Stromal cell of bone marrow (primary cell): Measurements from ENCODE around the gene ZNF346.

Experiments
- DNase-seq: peaks from one replicate; pipeline ENCODE4 v3.0.0-alpha.2; 2012; ENCODE audit warnings: low read depth

ZNF346 gene

GRCh38 chr5:177095088-177095669, 72.7 kb downstream of the ZNF346 start:
- DNase-seq = no peak

- no peak for DNase-seq
Observed at GRCh38 chr5:177096162-177097015, 73.9 kb downstream of the ZNF346 start.

DNA sequence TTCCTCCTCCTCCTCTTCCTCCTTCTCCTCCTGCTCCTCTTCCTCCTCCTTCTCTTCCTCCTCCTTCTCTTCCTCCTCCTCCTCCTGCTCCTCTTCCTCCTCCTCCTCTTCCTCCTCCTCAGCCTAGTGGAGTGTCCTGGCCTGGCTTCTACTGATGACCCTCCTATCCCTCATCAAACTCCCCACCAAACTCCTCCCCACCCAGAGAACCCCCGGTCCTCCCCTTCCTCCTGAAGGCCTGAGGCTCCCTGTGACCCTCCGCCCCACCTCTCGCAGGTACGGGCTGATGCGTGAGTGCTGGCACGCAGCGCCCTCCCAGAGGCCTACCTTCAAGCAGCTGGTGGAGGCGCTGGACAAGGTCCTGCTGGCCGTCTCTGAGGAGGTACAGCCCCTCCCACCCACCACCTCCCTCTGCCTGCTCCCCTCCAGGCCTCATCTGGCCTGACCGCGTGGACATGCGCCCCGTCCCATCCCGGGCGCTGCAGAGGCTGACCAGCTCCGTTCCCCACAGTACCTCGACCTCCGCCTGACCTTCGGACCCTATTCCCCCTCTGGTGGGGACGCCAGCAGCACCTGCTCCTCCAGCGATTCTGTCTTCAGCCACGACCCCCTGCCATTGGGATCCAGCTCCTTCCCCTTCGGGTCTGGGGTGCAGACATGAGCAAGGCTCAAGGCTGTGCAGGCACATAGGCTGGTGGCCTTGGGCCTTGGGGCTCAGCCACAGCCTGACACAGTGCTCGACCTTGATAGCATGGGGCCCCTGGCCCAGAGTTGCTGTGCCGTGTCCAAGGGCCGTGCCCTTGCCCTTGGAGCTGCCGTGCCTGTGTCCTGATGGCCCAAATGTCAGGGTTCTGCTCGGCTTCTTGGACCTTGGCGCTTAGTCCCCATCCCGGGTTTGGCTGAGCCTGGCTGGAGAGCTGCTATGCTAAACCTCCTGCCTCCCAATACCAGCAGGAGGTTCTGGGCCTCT, 74.8 kb downstream of the ZNF346 start:
- no peak for DNase-seq

DNA sequence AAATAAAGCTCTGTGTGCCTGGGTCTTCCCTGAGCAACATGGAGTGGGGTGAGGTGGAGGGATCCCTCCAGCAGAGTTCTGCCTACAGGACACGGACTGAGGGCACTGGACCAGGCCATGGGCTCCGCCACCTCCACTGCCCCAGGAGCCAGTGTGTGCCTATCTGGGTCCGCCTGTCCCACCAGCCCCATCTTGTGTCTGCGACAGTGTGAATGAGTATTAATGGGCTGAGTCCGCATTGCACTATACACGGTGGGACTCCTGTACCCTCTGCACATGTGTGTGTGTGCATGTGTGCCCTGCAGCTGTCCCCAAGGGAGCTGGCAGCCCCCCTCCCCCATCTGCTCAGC, 75.6 kb downstream of the ZNF346 start:
- DNase-seq = no peak

DNA sequence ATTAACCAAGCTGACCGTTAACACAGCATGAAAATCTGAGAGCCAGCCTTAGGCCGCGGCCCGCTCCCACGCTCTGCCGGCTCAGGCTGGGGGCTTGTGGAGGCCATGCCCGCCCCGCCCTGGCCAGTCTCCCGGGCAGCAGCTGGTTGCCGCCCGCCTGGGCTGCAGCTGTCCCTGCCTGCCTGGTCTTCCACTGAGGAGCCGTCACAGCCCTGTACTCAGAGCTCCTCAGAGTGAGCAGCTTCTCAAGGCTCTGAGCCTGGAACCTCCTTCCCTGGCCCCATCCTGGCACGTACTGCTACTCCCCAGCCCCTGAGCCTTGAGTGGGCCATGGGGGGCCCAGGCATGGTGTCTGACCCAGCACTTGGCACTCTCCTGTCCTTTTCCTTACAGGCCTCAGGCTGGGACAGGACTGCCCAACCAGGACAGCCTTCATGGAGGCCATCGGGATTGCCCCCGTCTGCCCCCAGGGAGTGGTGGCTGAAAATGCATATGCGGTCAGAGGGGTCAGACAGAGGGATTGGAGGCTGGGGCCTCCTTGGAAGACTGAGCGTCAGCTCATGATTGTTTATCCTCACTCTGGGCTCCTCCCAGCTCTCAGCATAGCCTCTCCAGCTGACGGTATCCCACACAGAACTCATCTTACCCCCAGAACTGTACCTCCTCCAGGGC, 76.1 kb downstream of the ZNF346 start:
- DNase-seq = no peak

- no peak for DNase-seq
Observed at GRCh38 chr5:177099422-177100093, 77.1 kb downstream of the ZNF346 start.

DNA sequence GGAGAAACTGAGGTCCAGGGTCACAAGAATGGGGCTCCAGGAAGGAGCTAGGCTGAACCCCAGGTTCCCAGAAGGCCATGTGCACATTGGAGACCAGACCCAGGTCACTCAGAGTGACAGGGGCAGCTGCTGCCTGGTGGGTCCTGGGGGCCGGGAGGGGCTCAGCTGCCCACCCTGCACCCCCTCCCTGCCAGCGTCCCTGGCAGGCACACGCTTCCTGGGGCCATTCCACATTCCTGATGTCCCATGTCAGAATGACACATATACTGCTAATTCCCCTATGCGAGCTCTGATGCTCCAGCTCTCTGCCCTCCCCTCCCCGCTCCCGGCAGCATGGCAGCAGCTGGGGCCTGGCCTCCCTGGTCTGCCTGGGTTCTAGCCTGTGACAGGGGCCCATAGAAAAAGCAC, 78.2 kb downstream of the ZNF346 start:
- DNase-seq = no peak

- DNase-seq = no peak
Observed at GRCh38 chr5:177103523-177104253, 81.2 kb downstream of the ZNF346 start.

DNA sequence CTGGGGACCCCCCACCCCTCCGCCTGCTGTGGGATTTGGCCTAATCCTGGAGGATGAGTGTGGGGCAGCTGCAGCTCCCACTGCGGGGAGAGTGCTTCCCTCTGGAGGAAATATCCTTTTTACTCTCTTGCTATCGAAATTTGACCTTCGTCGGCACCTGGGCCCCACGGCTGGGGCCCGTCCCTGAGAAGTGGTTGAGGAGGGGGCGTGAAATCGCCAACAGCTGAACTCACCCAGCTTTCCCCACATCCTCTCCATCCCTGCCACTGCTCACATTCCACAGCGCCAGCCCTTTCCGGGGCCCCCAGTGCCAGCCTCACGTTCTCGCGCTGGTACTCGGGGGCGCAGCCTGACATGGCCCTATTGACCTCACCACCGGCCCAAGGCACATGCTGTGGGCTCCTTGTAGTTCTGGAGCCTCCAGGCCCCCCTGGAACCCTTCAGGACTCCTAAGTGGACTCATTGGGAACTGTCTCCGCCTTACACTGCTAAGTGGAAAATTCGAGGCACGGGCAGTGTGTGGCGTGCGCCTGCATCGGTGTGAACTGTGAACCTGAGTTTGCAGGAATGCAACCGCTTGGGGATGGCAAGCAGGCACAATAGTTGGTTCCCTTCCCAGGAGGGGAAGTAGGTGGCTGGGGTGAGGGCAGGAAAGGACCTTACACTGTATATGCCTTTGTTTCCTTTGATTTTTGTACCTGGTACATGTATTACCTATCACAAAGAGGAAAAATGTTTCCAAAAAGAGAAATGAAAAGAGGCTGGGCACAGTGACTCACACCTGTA, 83.4 kb downstream of the ZNF346 start:
- DNase-seq = no peak

- no peak for DNase-seq
Observed at GRCh38 chr5:177107159-177107558, 84.7 kb downstream of the ZNF346 start.

- no peak for DNase-seq
Observed at GRCh38 chr5:177109810-177110209, 87.3 kb downstream of the ZNF346 start.

DNA sequence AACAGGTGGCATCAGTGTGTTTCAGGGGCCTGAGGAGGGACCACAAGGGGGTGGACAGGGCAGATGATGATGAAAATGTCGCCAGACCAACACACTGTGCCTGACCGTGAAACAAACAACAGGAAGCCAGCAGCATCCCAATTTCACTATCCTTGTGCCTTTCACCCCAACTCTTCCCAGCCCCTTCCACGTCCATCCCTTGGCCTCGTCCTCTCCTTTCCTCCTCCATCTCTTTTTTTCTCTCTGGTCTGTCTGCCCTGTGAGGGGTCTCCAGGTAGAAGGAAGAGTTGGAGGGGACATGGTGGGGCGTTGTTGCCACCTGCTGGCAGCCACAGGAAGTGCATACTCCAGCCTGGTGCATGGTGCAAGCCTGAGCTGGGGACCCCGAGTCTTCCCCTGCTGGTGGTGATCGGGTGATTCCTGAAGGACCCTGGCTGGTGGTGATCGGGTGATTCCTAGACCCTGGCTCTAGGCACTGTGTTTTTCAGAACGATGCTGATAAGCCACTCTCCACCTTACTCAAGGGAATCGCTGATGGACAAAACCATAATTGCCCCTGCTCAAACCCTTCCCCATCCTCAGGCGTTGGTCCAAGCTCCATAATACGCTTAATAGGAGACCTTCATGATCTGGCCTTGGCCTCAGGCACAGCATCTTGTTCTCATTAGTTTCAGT, 89.4 kb downstream of the ZNF346 start:
- no peak for DNase-seq

GRCh38 chr5:177112589-177113220, 90.2 kb downstream of the ZNF346 start:
- no peak for DNase-seq

GRCh38 chr5:177113566-177114424, 91.3 kb downstream of the ZNF346 start:
- no peak for DNase-seq

- peak; percentile 65 for DNase-seq
Observed at GRCh38 chr5:177116631-177117373, 94.3 kb downstream of the ZNF346 start.

GRCh38 chr5:177117441-177118045, 95.0 kb downstream of the ZNF346 start:
- DNase-seq = no peak

GRCh38 chr5:177122566-177122965, 100.1 kb downstream of the ZNF346 start:
- DNase-seq = no peak
